KOPT-K1 (cell line): Measurements from ENCODE around the gene ZBTB3.
"Not testable (repeated sequence)": the region's sequence is repeated elsewhere in the genome, so short reads cannot be mapped to it uniquely, and the experiment has no call there.

Experiments
- H3K27ac ChIP-seq: fragments of 200-600 bp; sonication (generic); 2 replicates; pipeline ENCODE4 v1.5.1; 2016; ENCODE audit warnings: antibody characterized with exemption, mild to moderate bottlenecking, low read depth, low read length; ENCODE audit not compliant: poor library complexity, severe bottlenecking
- H3K36me3 ChIP-seq: fragments of 200-600 bp; sonication (generic); 2 replicates; pipeline ENCODE4 v1.5.1; 2017; ENCODE audit warnings: antibody characterized with exemption, mild to moderate bottlenecking, low read length, moderate library complexity; ENCODE audit not compliant: insufficient read depth
- H3K9me3 ChIP-seq: fragments of 200-600 bp; sonication (generic); 2 replicates; pipeline ENCODE4 v1.5.1; 2017; ENCODE audit warnings: antibody characterized with exemption, low read length, mild to moderate bottlenecking; ENCODE audit not compliant: insufficient read depth, poor library complexity, severe bottlenecking

Gene ZBTB3

DNA sequence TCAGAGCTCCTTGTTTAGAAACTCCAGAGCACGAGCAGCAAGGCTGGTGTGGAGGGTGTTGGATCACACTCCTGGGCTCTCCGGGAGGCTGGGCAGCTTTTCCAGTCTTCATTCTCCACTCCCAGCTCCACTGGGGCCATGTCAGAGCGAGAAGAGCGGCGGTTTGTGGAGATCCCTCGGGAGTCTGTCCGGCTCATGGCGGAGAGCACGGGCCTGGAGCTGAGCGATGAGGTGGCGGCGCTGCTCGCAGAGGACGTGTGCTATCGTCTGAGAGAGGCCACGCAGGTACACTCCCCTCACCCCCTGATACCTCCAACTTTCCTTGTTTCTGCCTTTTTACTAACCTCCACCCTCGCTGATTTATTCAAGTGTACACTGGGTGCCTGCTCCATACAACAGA lies 21.7 kb upstream of the ZBTB3 start:
- Histone ChIP-seq H3K36me3 (peaks cover 58% of the 10 kb centered on the region), H3K9me3 (no peaks in the 10 kb centered on the region), H3K27ac (no peak overlapping the region)

DNA sequence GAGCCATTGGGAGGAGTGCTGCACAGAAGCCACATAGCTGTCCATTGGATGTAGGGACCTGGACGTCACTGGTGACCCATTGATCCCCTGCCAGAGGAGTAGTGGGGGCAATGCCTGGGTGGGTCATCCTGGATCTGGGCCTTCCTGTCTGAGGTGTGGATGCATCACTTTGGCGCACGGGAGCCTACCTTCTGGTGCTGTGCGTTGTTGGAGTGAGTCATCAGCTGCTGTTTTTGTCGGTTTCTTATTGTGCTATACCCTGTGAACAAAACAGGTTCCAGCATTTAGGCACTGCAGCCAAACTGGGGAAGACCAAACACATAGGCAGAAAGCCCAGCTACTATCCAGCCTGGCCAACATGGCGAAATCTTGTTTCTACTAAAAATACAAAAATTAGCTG lies 20.4 kb upstream of the ZBTB3 start:
- Histone ChIP-seq H3K36me3 (peaks cover 46% of the 10 kb centered on the region), H3K27ac (no peak overlapping the region), H3K9me3 (no peaks in the 10 kb centered on the region)

DNA sequence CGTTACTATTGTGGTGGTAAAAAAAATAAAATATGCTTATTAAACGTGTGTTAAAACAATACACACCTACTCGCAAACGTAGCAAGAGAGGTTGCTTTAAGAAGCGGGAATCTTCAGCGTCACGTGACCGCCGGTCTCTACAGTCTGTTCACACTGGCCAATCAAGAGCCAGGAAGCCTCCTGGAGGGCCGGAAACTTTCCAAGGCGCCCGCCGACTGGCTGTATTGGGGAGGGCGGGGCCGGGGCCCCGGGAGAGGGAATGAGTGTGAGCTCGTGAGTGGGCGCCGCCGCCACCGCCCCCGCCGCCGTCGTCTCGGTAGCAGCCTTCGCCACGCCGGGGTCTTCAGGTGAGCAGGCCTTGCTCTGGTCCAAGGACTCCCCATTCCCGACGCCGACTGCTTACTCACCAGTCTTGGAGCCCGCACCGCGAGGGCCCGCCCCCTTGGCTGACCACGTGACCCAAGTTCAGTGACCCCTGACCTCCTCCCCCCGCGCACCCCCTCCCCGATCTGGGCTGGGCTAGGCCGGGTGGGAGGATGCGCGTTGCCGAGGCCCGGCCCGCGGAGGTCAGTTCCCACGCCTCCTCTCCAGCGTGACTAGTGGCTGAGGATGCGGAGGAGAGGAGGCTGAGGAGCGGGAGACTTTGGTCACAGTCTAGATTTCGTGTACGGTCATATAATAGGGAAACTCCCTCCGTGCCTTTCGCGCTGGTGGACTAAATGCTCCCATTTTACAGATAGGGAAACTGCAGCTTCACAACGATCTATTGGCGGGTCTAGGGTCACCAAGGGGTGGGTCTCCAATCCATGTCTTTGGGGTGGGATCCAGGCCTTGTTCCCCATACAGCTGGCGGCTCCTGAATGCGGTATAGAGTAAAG lies 17.4 kb upstream of the ZBTB3 start, which contains the start of gene TAF6L:
Gene TAF6L, plus strand, starts transcription at position 253 of the 878 bp plus-strand sequence. CDS start 4,388 bp downstream, outside the sequence.
- H3K27ac ChIP-seq, result peak within 1 kb of the TSS; percentile 69
- peaks cover 40% of the 10 kb centered on the region for H3K36me3 ChIP-seq
- H3K9me3 ChIP-seq, result no peaks in the 10 kb centered on the region

DNA sequence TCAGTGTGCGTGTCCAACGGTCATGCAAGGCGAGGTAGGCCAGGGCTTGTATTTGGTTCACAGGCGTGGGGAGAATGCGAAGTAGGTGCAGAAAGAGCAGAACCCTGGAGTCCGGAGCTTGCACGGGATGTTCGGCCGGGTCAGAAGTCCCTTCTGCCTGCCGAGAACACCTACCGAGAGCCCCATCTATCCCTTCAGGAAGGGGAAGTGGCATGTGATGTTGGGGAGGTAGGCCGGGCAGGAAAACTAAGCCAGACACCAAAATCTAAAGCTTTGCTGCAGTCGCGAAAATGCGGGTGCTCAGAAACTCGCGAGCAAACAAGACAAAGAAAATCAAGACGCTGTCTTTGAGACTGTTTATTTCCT lies 16.8 kb upstream of the ZBTB3 start:
- Histone ChIP-seq H3K27ac (peak overlapping the region; percentile 69), H3K9me3 (no peaks in the 10 kb centered on the region), H3K36me3 (peaks cover 40% of the 10 kb centered on the region)

DNA sequence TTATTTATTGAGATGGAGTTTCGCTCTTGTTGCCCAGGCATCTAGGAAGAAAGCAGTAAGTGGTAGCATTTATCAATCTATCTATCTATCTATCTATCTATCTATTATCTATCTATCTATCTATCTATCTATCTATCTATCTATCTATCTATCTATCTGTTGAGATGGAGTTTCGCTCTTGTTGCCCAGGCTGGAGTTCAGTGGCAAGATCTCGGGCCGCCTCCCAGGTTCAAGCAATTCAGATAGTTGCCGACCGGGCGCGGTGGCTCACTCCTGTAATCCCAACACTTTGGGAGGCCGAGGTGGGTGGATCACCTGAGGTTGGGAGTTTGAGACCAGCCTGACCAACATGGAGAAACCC lies 6.9 kb upstream of the ZBTB3 start:
- peak overlapping the region; percentile 72 for H3K27ac ChIP-seq
- H3K36me3 ChIP-seq, result peaks cover 21% of the 10 kb centered on the region

DNA sequence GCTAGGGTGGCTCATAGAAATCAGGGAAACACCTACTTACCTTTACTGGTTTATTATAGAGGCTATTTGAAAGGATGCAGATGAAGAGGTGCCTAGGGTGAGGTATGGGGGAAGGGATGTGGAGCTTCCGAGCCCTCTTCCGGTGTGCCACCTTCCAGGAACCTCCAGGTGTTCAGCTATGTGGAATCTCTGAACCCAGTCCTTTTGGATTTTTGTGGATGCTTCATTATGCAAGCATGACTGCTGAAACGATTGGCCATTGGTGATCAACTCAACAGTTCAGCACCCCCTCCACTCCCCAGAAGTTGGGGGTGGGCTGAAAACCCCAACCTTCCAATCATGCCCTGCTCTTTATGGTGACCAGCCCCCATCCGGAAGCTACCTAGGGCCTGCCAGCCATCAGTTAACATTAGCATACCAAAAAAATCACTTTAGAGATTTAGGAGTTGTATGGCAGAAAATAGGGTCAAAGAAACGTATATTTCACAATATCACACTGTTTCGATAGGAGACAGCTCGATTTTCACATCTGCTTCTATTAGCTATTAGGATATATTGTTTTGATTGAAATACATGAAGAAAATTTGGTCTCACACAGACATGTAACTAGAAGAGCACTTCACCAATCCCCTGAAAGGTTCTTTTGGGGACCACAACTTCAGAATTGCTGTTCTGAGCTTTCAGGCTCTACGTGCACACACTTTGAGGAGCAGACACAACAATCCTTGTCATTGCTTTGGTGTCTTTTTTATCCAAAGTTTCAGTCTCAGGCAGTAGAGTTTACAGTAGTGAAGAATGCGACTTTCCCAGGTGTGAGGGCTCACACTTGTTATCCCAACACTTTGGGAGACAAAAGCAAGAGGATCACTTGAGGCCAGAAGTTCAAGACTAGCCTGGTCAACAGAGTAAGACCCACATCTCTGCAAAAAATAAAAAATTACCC lies 4.2 kb upstream of the ZBTB3 start:
- Histone ChIP-seq H3K9me3 (no peaks in the 10 kb centered on the region), H3K36me3 (0 out of 2 replicates have a peak, but pooled peaks cover under 1% of the 10 kb centered on the region), H3K27ac (no peak overlapping the region)

More for the DNA sequence above, 6.9 kb upstream of the ZBTB3 start:
- H3K9me3 ChIP-seq, result not testable (repeated sequence)

DNA sequence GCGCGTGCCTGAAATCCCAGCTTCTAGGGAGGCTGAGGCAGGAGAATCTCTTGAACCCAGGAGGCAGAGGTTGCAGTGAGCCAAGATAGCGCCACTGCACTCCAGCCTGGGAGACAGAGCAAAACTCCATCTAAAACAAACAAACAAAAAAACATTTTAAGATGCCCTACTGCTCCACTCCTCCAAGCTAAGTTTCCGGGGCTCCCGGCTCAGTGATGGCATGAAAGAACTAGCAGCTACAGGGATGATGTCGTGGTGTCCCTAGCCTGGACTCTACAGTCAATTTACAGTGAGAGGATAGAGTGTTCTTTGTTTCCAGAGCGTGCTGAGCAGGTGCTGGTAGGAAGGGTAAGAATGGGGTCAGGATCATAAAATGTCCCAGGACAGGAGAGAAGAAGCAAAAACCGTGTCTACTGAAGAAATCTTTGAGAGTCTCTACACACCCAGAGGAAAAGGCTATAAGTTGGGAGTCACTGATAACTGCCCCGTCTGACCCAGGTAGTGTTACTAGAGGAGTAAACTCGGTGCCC lies 1.2 kb upstream of the ZBTB3 start:
- H3K36me3 ChIP-seq, result peaks cover 14% of the 10 kb centered on the region
- no peaks in the 10 kb centered on the region for H3K9me3 ChIP-seq
- no peak overlapping the region for H3K27ac ChIP-seq

DNA sequence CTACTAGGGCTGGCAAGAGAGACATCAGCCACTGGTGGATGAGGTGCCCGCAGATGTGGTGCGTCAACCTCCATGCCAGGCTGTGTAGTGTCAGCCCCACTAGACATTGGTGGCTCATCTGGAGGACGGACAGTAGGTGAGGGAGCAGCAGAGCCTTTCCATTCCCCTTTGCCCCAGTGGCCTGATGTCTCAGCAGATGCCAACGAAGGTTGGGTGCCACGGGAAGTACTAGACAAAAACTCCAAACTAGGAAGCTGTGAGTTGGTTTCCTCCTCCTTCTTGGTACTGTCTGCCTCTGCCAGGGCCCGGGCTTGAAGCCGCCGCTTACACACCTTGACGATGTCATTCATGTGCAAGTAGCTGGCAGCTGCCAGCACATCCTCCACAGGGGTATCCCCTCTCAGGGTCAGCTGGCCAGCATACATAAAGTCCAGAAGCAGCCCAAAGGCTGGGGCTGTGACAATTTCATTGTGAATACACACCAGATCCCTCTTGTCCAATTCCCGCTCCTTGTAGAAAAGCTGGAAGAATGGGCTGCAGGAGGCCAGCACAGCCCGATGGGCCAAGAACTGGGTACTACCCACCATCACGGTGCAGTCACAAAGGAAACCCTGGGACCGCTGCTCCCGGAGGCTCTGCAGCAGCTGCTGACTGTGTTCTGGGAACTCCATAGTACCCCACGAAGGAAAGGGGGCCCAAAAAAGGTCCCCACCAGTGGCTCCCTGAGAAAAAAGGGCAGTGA lies 795 bp downstream of the ZBTB3 start:
- H3K9me3 ChIP-seq, result no peaks in the 10 kb centered on the region
- H3K36me3 ChIP-seq, result peaks cover 26% of the 10 kb centered on the region
- peak overlapping the region; percentile 84 for H3K27ac ChIP-seq

DNA sequence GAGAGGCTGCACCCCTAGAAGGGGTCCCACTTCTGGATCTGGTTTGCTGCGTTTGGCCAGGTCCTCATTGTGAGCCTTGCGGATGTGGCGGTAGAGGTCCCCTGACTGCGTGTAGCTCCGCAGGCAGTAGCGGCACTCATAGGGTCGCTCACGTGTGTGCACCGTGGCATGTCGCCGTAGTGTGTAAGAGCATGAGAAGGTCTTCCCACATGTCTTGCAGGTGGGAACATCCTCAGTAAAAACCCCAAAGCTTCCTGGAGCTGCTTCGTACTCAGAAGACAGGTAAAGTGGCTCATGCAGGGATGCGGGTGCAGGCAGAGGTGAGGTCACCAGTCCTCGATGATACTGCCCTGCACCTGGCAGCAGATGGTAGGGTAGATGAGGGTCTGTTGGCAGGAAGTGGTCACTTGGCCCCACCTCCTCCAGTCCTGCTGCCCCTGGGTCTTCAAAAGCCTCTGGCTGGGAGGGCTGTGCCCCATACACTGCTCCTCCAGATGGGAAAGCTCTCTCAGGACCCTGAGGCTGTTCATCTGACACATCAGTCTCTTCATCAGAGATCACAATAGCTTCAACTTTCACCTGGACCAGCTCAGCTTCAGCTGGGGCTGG lies 1.7 kb downstream of the ZBTB3 start:
- H3K9me3 ChIP-seq, result no peaks in the 10 kb centered on the region
- H3K36me3 ChIP-seq, result peaks cover 26% of the 10 kb centered on the region
- H3K27ac ChIP-seq, result no peak overlapping the region

DNA sequence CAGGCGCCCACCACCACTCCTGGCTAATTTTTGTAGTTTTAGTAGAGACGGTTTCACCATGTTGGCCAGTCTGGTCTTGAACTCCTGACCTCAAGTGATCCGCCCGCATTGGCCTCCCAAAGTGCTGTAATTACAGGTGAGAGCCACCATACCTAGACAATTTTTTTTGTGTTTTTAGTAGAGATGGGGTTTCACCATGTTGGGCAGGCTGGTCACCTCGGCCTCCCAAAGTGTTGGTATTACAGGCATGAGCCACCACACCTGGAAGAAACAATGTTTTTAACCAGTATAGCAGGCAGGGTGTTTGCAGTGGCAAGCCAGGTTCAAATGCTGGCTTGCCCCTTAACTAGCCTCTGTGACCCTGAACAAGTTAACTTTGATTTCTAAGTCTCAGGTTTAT lies 4.0 kb downstream of the ZBTB3 start:
- peaks cover 26% of the 10 kb centered on the region for H3K36me3 ChIP-seq
- H3K9me3 ChIP-seq, H3K27ac ChIP-seq: not testable (repeated sequence)

DNA sequence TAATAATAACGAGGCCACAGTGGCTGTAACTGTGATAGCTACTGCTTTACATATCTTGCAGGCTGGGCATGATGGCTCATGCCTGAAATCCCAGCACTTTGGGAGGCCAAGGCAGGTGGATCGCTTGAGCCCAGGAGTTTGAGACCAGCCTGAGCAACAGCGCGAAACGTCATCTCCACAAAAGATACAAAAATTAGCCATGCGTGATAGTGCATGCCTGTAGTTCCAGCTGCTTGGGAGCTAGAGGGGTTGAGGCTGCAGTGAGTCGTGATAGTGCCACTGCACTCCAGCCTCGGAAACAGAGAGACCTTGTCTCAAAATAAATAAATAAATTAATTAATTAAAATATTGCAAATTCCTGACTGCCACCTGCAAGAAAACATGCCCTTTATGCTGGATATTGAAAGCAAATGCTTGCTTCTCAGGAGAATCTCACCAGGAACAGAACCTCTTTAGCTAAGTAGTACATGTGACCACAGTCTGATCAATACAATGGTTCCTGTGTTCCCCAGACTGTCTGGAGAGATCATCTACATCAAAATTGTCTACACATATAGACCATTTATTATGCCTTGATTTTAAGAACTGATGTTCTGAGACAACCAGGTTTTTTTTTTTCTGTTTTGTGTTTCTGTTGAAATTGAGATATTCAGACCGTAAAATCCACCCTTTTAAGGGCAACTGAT lies 6.3 kb downstream of the ZBTB3 start:
- Histone ChIP-seq H3K27ac (no peak overlapping the region), H3K9me3 (no peaks in the 10 kb centered on the region), H3K36me3 (peaks cover 21% of the 10 kb centered on the region)

DNA sequence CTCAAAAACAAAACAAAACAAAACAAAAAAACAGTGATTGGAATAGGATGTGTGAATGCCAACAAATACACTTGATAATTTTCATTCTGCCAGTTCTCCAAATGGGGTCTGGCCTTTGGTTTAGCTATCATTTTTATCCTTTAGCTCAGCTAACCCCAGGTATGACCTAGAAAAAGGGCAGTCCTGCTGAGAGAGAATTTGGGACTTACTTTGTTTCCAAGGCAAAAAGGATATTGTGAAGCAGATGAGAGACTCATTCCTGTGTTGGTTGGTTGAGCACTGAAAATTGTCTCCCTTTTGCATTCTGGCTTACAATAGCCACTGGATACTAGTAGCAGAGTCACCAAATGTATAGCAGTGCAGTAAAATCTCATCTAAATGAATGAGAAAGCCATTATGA lies 16.8 kb downstream of the ZBTB3 start:
- Histone ChIP-seq H3K36me3 (peaks cover 95% of the 10 kb centered on the region), H3K27ac (no peak overlapping the region)

DNA sequence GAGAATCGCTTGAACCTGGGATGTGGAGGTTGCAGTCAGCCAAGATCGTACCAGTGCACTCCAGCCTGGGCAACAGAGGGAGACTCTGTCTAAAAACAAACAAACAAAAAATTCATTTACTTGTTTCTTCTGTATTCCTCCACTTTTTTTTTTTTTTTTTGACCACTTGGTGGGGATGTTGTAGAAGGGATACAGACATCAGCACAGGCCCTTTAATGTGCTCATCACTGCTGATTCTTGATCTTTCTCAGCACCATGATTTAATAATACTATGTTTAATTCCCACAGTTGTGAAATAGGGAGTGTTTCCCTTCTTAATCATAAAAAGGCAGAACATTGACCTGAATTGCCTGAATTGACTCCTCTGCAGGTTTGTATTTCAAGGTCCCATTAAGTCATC lies 21.1 kb downstream of the ZBTB3 start:
- Histone ChIP-seq H3K9me3 (no peaks in the 10 kb centered on the region), H3K36me3 (peaks cover 67% of the 10 kb centered on the region), H3K27ac (no peak overlapping the region)

More for the DNA sequence above, 16.8 kb downstream of the ZBTB3 start:
- no peaks in the 10 kb centered on the region for H3K9me3 ChIP-seq

DNA sequence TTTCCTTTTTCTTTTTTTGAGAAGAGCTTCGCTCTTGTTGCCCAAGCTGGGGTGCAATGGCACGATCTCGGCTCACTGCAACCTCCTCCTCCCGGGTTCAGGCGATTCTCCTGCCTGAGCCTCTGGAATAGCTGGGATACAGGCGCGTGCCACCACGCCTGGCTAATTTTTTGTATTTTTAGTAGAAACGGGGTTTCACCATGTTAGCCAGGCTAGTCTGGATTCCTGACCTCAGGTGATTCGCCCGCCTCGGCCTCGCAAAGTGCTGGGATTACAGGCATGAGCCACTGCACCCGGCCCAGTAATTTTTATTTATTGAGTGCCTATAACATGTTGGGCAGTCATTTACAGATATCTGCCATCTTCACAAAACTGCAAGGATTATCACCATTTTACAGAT lies 23.9 kb downstream of the ZBTB3 start:
- peak overlapping the region; percentile 4 for H3K27ac ChIP-seq
- peaks cover 56% of the 10 kb centered on the region for H3K36me3 ChIP-seq
- not testable (repeated sequence) for H3K9me3 ChIP-seq
